PC-3 (cell line): ENCODE measurements around the gene LPCAT2.

Experiments
- EZH2 ChIP-seq: fragments of 300-600 bp; sonication (generic); IDR thresholded peaks from one replicate; pipeline ENCODE4 v1.6.1; 2017; ENCODE audit warnings: antibody characterized with exemption, mild to moderate bottlenecking, low read length; ENCODE audit not compliant: unreplicated experiment
- TF ChIP-seq, protein P1 (sequence below): fragments of 300-600 bp; sonication (generic); conservative IDR thresholded peaks from 2 replicates; pipeline ENCODE4 v1.5.1; 2017; ENCODE audit warnings: antibody characterized with exemption, low read depth, mild to moderate bottlenecking, low read length

DNA sequence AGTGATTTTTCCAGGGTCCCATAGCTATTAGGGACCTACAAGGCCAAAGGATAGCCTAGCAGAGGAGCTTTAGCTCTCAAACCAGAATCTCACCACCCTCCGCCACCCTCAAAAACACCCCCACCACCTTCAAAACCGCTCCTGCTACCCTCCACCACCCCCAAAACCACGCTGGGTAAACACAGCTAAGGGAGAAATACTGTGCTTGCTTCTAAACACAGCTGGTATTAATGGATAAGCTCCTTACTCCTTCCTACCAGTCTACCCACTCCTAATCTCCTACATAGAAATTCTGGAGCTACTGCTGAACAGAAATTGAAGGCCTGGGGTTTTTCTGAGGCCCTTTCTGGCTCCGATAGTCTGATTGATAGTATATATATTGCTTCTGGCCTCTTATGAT is 2.2 kb upstream of the LPCAT2 start:
- TF ChIP-seq, protein P1, sequence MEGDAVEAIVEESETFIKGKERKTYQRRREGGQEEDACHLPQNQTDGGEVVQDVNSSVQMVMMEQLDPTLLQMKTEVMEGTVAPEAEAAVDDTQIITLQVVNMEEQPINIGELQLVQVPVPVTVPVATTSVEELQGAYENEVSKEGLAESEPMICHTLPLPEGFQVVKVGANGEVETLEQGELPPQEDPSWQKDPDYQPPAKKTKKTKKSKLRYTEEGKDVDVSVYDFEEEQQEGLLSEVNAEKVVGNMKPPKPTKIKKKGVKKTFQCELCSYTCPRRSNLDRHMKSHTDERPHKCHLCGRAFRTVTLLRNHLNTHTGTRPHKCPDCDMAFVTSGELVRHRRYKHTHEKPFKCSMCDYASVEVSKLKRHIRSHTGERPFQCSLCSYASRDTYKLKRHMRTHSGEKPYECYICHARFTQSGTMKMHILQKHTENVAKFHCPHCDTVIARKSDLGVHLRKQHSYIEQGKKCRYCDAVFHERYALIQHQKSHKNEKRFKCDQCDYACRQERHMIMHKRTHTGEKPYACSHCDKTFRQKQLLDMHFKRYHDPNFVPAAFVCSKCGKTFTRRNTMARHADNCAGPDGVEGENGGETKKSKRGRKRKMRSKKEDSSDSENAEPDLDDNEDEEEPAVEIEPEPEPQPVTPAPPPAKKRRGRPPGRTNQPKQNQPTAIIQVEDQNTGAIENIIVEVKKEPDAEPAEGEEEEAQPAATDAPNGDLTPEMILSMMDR: no peak
- TF ChIP-seq EZH2: no peak
